A549 (cell line): ENCODE results near the gene TSPAN18. TPM values are rescaled to one million over a fixed set of nuclear protein-coding genes. Genes with fewer than 3 reads are reported as not detected.

Experiments
- ATAC-seq, 2 experiments: fragments of 200-7000 bp in 1 of 2; fragments of >200 bp in 1 of 2; cut with Nextera tagmentation in 1 of 2; cut with Tn5 transposase in 1 of 2; 3 replicates each; pipeline versions ENCODE4 v1.8.0 to v1.9.1; 2018 to 2020; ENCODE audit warnings: mild to moderate bottlenecking in 1 of 2, moderate library complexity in 1 of 2
- CTCF ChIA-PET: fragments of 300-600 bp; sonication (Branson Sonifier 250); formaldehyde crosslinking; extraction: SDS; loops from one replicate; lab custom pipeline; 2021; ENCODE audit warnings: antibody characterized with exemption, inconsistent platforms; lab: Yijun Ruan, JAX
- POLR2A ChIA-PET: fragments of 350-600 bp; formaldehyde crosslinking; extraction: SDS; loops from one replicate; lab custom pipeline; 2021; ENCODE audit warnings: antibody characterized with exemption, inconsistent platforms; lab: Yijun Ruan, JAX
- DNase-seq, 2 experiments: peaks; one replicate each; pipeline versions ENCODE4 v3.0.0 to v3.0.0-alpha.2; 2011 to 2016; ENCODE audit warnings: low read depth in 1 of 2, low spot score in 1 of 2
- FAIRE-seq: peaks from 2 replicates; lab custom pipeline; 2011; peaks lifted over from hg19 to GRCh38; lab: Jason Lieb, UNC
- H3K27ac ChIP-seq, 2 experiments: fragments of >200 bp; sonication (Bioruptor Twin); formaldehyde crosslinking; 3 replicates each; pipeline ENCODE4 v1.5.1; 2016 to 2017
- H3K4me1 ChIP-seq: fragments of >200 bp; sonication (Bioruptor Twin); formaldehyde crosslinking; 3 replicates; pipeline ENCODE4 v1.6.1; 2016
- H3K4me2 ChIP-seq: fragments of >200 bp; sonication (Bioruptor Twin); formaldehyde crosslinking; 3 replicates; pipeline ENCODE4 v1.6.1; 2016
- H3K4me3 ChIP-seq: fragments of >200 bp; sonication (Bioruptor Twin); formaldehyde crosslinking; 3 replicates; pipeline ENCODE4 v1.5.1; 2016
- H3K9me3 ChIP-seq: fragments of >200 bp; sonication (Bioruptor Twin); formaldehyde crosslinking; 3 replicates; pipeline ENCODE4 v1.6.1; 2016
- BHLHE40 ChIP-seq: IDR thresholded peaks from 2 replicates; pipeline ENCODE4 v1.6.1; 2012; ENCODE audit warnings: low read depth, low read length, inconsistent platforms
- CBX8 ChIP-seq: fragments of 200-600 bp; sonication (generic); IDR thresholded peaks from 2 replicates; pipeline ENCODE4 v1.6.1; 2016
- EHF ChIP-seq: fragments of 250-450 bp; sonication (Bioruptor Pico); IDR thresholded peaks from 2 replicates; pipeline ENCODE4 v1.5.0; 2020; ENCODE audit warnings: mild to moderate bottlenecking
- ESRRA ChIP-seq: fragments of 150-350 bp; IDR thresholded peaks from 2 replicates; pipeline ENCODE4 v1.6.1; 2014; ENCODE audit warnings: mild to moderate bottlenecking, low read length, borderline replicate concordance
- FOSB ChIP-seq: fragments of 250-450 bp; sonication (Bioruptor Pico); IDR thresholded peaks from 2 replicates; pipeline ENCODE4 v1.5.0; 2020; ENCODE audit warnings: mild to moderate bottlenecking, moderate library complexity
- FOSL2 ChIP-seq, 2 experiments: fragments of 450-650 bp in 1 of 2; fragments of >200 bp in 1 of 2; sonication (Bioruptor Twin) in 1 of 2; formaldehyde crosslinking; IDR thresholded peaks; 2 replicates each; pipeline versions ENCODE4 v1.5.0 to v1.6.1; 2016 to 2020; ENCODE audit warnings: mild to moderate bottlenecking in 1 of 2, moderate library complexity in 1 of 2
- FOXS1 ChIP-seq: fragments of 250-450 bp; sonication (Bioruptor Pico); IDR thresholded peaks from 2 replicates; pipeline ENCODE4 v1.5.0; 2020; ENCODE audit warnings: mild to moderate bottlenecking, moderate library complexity
- HEYL ChIP-seq: fragments of 250-450 bp; sonication (Bioruptor Pico); IDR thresholded peaks from 2 replicates; pipeline ENCODE4 v1.8.0; 2021; ENCODE audit warnings: mild to moderate bottlenecking, moderate library complexity
- HOXB13 ChIP-seq: fragments of 250-450 bp; sonication (Bioruptor Pico); IDR thresholded peaks from 2 replicates; pipeline ENCODE4 v1.5.0; 2020; ENCODE audit warnings: low read depth, mild to moderate bottlenecking, moderate library complexity
- HOXB5 ChIP-seq: fragments of 250-450 bp; sonication (Bioruptor Pico); IDR thresholded peaks from 2 replicates; pipeline ENCODE4 v1.5.0; 2020; ENCODE audit warnings: mild to moderate bottlenecking, moderate library complexity
- JUNB ChIP-seq: fragments of >200 bp; sonication (Bioruptor Twin); formaldehyde crosslinking; IDR thresholded peaks from 2 replicates; pipeline ENCODE4 v1.6.1; 2016
- MAFK ChIP-seq: fragments of 450-650 bp; IDR thresholded peaks from 2 replicates; pipeline ENCODE4 v1.6.1; 2014; ENCODE audit not compliant: partially characterized antibody
- MAZ ChIP-seq: fragments of 150-350 bp; IDR thresholded peaks from 2 replicates; pipeline ENCODE4 v1.6.1; 2014; ENCODE audit warnings: antibody characterized with exemption, low read depth, low read length, borderline replicate concordance
- NFE2L2 ChIP-seq: fragments of 150-350 bp; conservative IDR thresholded peaks from 2 replicates; pipeline ENCODE4 v1.6.1; 2014; ENCODE audit warnings: low read length
- RARB ChIP-seq: fragments of 250-450 bp; sonication (Bioruptor Pico); IDR thresholded peaks from 2 replicates; pipeline ENCODE4 v1.8.0; 2021; ENCODE audit warnings: mild to moderate bottlenecking, moderate library complexity
- RCOR1 ChIP-seq: fragments of 150-350 bp; IDR thresholded peaks from 2 replicates; pipeline ENCODE4 v1.6.1; 2014; ENCODE audit warnings: antibody characterized with exemption, low read length, low read depth
- RNF2 ChIP-seq: fragments of 200-600 bp; sonication (generic); IDR thresholded peaks from 2 replicates; pipeline ENCODE4 v1.6.1; 2016; ENCODE audit warnings: low read depth, mild to moderate bottlenecking, antibody characterized with exemption, moderate library complexity, borderline replicate concordance
- TFCP2L1 ChIP-seq: fragments of 250-450 bp; sonication (Bioruptor Pico); IDR thresholded peaks from 2 replicates; pipeline ENCODE4 v1.5.0; 2021; ENCODE audit warnings: mild to moderate bottlenecking
- TP53 ChIP-seq: fragments of 250-450 bp; sonication (Bioruptor Pico); IDR thresholded peaks from 2 replicates; pipeline ENCODE4 v1.5.0; 2021; ENCODE audit warnings: mild to moderate bottlenecking, moderate library complexity
- ZC3H11A ChIP-seq: fragments of 450-650 bp; IDR thresholded peaks from 2 replicates; pipeline ENCODE4 v1.6.1; 2014; ENCODE audit warnings: antibody characterized with exemption, mild to moderate bottlenecking
- ZFP36 ChIP-seq: fragments of 450-650 bp; IDR thresholded peaks from 2 replicates; pipeline ENCODE4 v1.6.1; 2014; ENCODE audit warnings: borderline replicate concordance; ENCODE audit not compliant: partially characterized antibody
- ZSCAN20 ChIP-seq: fragments of 250-450 bp; sonication (Bioruptor Pico); IDR thresholded peaks from 2 replicates; pipeline ENCODE4 v1.8.0; 2022; ENCODE audit warnings: mild to moderate bottlenecking, moderate library complexity
- WGBS: methylation state at CpG from one replicate; pipeline ENCODE4 v1.1.6; 2017; ENCODE audit errors: missing lambda C conversion rate; 5-methylcytosine and 5-hydroxymethylcytosine counted together
- polyA plus RNA-seq, 4 experiments: library from polyadenylated mRNA; depleted of rRNA in 3 of 4; stranded (reverse); fragments of >200 nt; fragmentation: RNase III in 1 of 4; extraction: RNeasy Plus Mini Kit Qiagen cat#74134 plus additional on column Dnase treatment in 1 of 4; gene quantifications; 2 replicates in 3 of 4; 3 replicates in 1 of 4; pipeline ENCODE4 v1.2.3, GENCODE V29; 2011 to 2017
- TF ChIP-seq, protein P1 (sequence below): fragments of >200 bp; sonication (Bioruptor Twin); formaldehyde crosslinking; IDR thresholded peaks from 3 replicates; pipeline ENCODE4 v1.6.1; 2016
- TF ChIP-seq, protein P2 (sequence below): IDR thresholded peaks from 2 replicates; pipeline ENCODE4 v1.6.1; 2012
- TF ChIP-seq, protein P3 (sequence below): IDR thresholded peaks from 2 replicates; pipeline ENCODE4 v1.6.1; 2012; ENCODE audit warnings: low read depth, borderline replicate concordance
- TF ChIP-seq, protein P4 (sequence below): fragments of 250-450 bp; sonication (Bioruptor Pico); IDR thresholded peaks from 2 replicates; pipeline ENCODE4 v1.5.0; 2021; ENCODE audit warnings: mild to moderate bottlenecking, moderate library complexity, borderline replicate concordance
- TF ChIP-seq, protein P5 (sequence below): IDR thresholded peaks from 2 replicates; pipeline ENCODE4 v1.6.1; 2012

The TSPAN18 gene
- polyA plus RNA-seq, 2 of the 4 experiments (the other 2 are of a cell fraction): 0.81 to 4.5 TPM

DNA sequence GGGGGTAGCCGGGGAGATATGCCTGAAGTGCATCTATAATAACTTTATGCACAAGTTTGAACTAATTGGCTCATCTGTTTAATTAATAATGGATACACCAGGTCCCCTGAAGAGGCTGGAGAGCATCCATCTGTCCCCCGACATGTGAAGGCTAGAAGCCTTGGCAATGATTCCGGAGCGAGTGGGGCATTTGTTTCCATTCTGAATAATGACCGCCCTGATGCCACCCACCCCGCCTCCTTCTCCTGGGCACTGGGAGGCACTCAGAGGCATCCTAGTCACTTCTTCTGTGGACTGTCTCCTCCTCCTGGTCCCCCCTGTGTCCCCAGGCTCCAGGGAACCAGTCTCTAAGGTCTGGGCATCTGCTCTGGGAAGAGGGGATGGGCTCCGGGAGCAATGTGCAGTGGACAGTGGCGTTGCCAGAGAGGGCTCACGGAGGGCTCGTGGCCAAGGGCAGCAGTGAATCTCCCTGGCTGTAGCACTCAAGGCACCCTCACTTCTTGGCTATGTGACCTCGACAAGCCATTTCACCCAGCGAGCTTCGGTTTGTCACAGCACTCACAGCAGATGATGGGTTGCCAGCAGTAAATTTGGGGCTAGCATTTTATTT lies 64.7 kb downstream of the TSPAN18 start:
- no peaks in the 10 kb centered on the region for H3K4me1 ChIP-seq
- no peak overlapping the region for H3K4me2 ChIP-seq
- no peak overlapping the region for H3K4me3 ChIP-seq
- TF ChIP-seq RCOR1 (no peak), RARB (CRISPR knock-in tag) (no peak), FOSB (no peak)
- TF ChIP-seq, protein P1, sequence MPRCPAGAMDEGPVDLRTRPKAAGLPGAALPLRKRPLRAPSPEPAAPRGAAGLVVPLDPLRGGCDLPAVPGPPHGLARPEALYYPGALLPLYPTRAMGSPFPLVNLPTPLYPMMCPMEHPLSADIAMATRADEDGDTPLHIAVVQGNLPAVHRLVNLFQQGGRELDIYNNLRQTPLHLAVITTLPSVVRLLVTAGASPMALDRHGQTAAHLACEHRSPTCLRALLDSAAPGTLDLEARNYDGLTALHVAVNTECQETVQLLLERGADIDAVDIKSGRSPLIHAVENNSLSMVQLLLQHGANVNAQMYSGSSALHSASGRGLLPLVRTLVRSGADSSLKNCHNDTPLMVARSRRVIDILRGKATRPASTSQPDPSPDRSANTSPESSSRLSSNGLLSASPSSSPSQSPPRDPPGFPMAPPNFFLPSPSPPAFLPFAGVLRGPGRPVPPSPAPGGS: no peak
- CTCF ChIA-PET: interaction anchor here (1.0 to 5.6 kb wide), 2 partner anchors 16 to 111 kb away, joined by 3 to 37 read pairs; no protein-coding TSS in a partner anchor
- ATAC-seq: no peak
- no peak for FAIRE-seq
- no peaks in the 10 kb centered on the region for H3K9me3 ChIP-seq
- H3K27ac ChIP-seq: no peak overlapping the region
- POLR2A ChIA-PET: no interaction called here
- WGBS: 56% methylated on average over 13 of the region's 13 CpGs
- no peak for DNase-seq

DNA sequence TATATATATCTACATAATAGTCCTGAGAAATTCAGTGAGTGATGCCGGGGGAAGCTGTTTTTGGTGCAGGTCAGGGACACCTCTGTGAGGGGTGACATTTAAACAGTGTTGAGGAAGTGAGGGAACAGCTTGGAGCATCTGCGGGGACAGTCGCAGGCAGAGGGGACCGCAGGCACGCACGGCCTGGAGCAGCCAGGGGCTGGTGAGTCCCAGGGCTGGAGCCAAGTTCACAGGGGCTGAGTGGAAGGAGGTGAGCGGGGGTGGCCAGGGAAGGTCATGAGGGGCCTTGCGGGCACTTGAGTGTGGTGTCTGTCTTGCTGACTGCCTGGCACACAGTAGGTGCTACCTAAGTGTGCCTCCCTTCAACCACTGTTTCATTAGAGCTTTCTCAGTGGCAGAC lies 65.4 kb downstream of the TSPAN18 start:
- WGBS: 57% methylated on average over 8 of the region's 8 CpGs
- TF ChIP-seq RCOR1 (no peak), HOXB13 (no peak), ZSCAN20 (no peak), FOXS1 (CRISPR knock-in tag) (no peak), HEYL (CRISPR knock-in tag) (no peak), HOXB5 (CRISPR knock-in tag) (no peak), TFCP2L1 (CRISPR knock-in tag) (no peak), ZFP36 (no peak), BHLHE40 (no peak), ZC3H11A (no peak)
- TF ChIP-seq, protein P2, sequence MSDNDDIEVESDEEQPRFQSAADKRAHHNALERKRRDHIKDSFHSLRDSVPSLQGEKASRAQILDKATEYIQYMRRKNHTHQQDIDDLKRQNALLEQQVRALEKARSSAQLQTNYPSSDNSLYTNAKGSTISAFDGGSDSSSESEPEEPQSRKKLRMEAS: no peak
- TF ChIP-seq, protein P3, sequence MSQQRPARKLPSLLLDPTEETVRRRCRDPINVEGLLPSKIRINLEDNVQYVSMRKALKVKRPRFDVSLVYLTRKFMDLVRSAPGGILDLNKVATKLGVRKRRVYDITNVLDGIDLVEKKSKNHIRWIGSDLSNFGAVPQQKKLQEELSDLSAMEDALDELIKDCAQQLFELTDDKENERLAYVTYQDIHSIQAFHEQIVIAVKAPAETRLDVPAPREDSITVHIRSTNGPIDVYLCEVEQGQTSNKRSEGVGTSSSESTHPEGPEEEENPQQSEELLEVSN: no peak
- Histone ChIP-seq H3K4me2 (no peak overlapping the region), H3K4me1 (no peaks in the 10 kb centered on the region), H3K9me3 (no peaks in the 10 kb centered on the region), H3K4me3 (no peak overlapping the region), H3K27ac (no peak overlapping the region)
- DNase-seq: no peak
- FAIRE-seq: no peak
- ChIA-PET CTCF (interaction anchor here (1.0 to 5.6 kb wide), 4 partner anchors 10 to 111 kb away, joined by 3 to 37 read pairs (median 6); no protein-coding TSS in a partner anchor), POLR2A (no interaction called here)
- ATAC-seq: no peak

DNA sequence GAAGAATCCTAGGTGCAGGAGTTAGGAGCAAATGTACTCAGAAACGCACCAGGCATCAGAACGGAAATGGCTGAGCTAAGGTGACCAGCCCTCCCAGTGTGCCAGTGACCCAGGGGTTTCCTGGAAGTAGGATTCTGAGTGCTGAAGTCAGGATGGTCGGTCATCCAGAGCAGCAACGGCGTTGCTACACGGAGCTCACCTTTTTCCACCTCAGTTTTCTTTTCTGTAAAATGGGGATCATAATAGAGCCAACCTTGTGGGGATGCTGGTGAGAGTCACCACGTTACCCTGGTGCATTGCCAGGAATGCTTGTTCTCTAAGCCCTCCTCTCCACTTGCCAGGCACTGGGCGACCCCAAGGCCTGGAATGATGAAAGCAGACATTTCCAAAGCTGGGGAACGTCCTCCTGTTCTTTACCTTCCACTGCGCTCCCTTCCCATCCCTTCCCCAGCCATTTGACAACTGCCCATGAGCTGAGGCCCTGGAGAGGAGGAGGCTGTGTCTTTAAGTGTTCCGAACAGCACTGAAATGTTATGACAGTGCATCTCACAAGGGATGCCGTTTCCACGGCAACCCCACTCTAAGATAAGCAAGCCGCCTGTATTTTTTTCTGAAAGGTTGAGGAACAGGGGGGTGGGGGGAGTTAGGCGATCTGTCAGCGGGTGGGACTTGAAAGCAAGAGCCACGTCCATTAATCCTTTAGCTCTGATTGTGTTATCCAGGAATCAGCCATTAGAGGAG lies 66.8 kb downstream of the TSPAN18 start:
- ATAC-seq (peak in 1 of 2 experiments; percentile 33; a peak in 1 of 6 replicates), DNase-seq (peak in 1 of 2 experiments; percentile 18), FAIRE-seq (no peak)
- ChIA-PET CTCF (interaction anchor here (1.3 to 5.6 kb wide), 9 partner anchors 8 to 236 kb away, joined by 3 to 37 read pairs (median 6); no protein-coding TSS in a partner anchor), POLR2A (no interaction called here)
- Histone ChIP-seq H3K4me3 (no peak overlapping the region), H3K9me3 (no peaks in the 10 kb centered on the region), H3K4me1 (no peaks in the 10 kb centered on the region), H3K4me2 (no peak overlapping the region), H3K27ac (no peak overlapping the region)
- 40% methylated on average over 17 of the region's 17 CpGs for WGBS
- TF ChIP-seq MAZ (no peak), RCOR1 (no peak), JUNB (no peak), FOSL2 (IDR thresholded peaks at IDR 0.05) (no peak), FOSL2 (CRISPR knock-in tag; IDR thresholded peaks at IDR 0.05) (no peak), ESRRA (no peak), TP53 (CRISPR knock-in tag) (no peak), RNF2 (no peak), RARB (CRISPR knock-in tag) (no peak), HEYL (CRISPR knock-in tag) (no peak), EHF (CRISPR knock-in tag) (no peak), CBX8 (no peak), NFE2L2 (no peak), MAFK (no peak)
- TF ChIP-seq, protein P2: no peak
- TF ChIP-seq, protein P4, sequence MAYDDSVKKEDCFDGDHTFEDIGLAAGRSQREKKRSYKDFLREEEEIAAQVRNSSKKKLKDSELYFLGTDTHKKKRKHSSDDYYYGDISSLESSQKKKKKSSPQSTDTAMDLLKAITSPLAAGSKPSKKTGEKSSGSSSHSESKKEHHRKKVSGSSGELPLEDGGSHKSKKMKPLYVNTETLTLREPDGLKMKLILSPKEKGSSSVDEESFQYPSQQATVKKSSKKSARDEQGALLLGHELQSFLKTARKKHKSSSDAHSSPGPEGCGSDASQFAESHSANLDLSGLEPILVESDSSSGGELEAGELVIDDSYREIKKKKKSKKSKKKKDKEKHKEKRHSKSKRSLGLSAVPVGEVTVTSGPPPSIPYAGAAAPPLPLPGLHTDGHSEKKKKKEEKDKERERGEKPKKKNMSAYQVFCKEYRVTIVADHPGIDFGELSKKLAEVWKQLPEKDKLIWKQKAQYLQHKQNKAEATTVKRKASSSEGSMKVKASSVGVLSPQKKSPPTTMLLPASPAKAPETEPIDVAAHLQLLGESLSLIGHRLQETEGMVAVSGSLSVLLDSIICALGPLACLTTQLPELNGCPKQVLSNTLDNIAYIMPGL (CRISPR knock-in tag): no peak
- TF ChIP-seq, protein P5, sequence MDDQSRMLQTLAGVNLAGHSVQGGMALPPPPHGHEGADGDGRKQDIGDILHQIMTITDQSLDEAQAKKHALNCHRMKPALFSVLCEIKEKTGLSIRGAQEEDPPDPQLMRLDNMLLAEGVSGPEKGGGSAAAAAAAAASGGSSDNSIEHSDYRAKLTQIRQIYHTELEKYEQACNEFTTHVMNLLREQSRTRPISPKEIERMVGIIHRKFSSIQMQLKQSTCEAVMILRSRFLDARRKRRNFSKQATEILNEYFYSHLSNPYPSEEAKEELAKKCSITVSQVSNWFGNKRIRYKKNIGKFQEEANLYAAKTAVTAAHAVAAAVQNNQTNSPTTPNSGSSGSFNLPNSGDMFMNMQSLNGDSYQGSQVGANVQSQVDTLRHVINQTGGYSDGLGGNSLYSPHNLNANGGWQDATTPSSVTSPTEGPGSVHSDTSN: no peak
